Duodenal mucosa (tissue), 2 donors: ENCODE data around the gene GATA5.

Source experiments
- H3K27ac ChIP-seq: one replicate; pipeline ENCODE4 v1.7.0; 2013; ENCODE audit warnings: low read depth, low read length
- H3K27me3 ChIP-seq, 2 donors: one replicate each; pipeline ENCODE4 v1.7.0; 2013; ENCODE audit warnings: low read length in 2 of 2, control low read depth in 1 of 2; ENCODE audit not compliant: insufficient read depth in 2 of 2, control insufficient read depth in 1 of 2
- H3K36me3 ChIP-seq, 2 donors: one replicate each; pipeline ENCODE4 v1.7.0; 2013; ENCODE audit warnings: low read length in 2 of 2, control low read depth in 1 of 2; ENCODE audit not compliant: insufficient read depth in 2 of 2, control insufficient read depth in 1 of 2
- H3K4me1 ChIP-seq, 2 donors: one replicate each; pipeline ENCODE4 v1.7.0; 2013; ENCODE audit warnings: low read length in 2 of 2, control low read depth in 1 of 2; ENCODE audit not compliant: insufficient read depth in 2 of 2, control insufficient read depth in 1 of 2
- H3K4me3 ChIP-seq, 2 donors: one replicate each; pipeline ENCODE4 v1.7.0; 2013; ENCODE audit warnings: low read length in 2 of 2, low read depth in 1 of 2
- H3K9ac ChIP-seq, 2 donors: one replicate each; pipeline ENCODE4 v1.7.0; 2013; ENCODE audit warnings: low read length in 2 of 2, low read depth in 1 of 2
- H3K9me3 ChIP-seq, 2 donors: one replicate each; pipeline ENCODE4 v1.7.0; 2013; ENCODE audit warnings: low read length in 2 of 2, control low read depth in 1 of 2; ENCODE audit not compliant: control insufficient read depth in 1 of 2

GATA5 gene

GRCh38 chr20:62505337-62506045, 29.7 kb upstream of the GATA5 start:
- Histone ChIP-seq H3K4me1 (peaks cover 0 to under 1% of the 10 kb centered on the region in 2 donors), H3K4me3 (no peak overlapping the region), H3K36me3 (no peaks in the 10 kb centered on the region), H3K27me3 (no peaks in the 10 kb centered on the region), H3K9me3 (no peaks in the 10 kb centered on the region), H3K27ac (no peak overlapping the region), H3K9ac (no peak overlapping the region)

- peaks cover 0 to 4% of the 10 kb centered on the region in 2 donors for H3K4me1 ChIP-seq
- no peak overlapping the region for H3K4me3 ChIP-seq
- H3K9me3 ChIP-seq: no peaks in the 10 kb centered on the region
- H3K27ac ChIP-seq: no peak overlapping the region
- H3K27me3 ChIP-seq: no peaks in the 10 kb centered on the region
- H3K36me3 ChIP-seq: no peaks in the 10 kb centered on the region
- H3K9ac ChIP-seq: no peak overlapping the region
Observed at GRCh38 chr20:62504323-62504722, 28.5 kb upstream of the GATA5 start.

GRCh38 chr20:62503401-62504178, 27.8 kb upstream of the GATA5 start:
- H3K4me1 ChIP-seq: peaks cover 0 to 4% of the 10 kb centered on the region in 2 donors
- no peak overlapping the region for H3K4me3 ChIP-seq
- no peaks in the 10 kb centered on the region for H3K9me3 ChIP-seq
- no peak overlapping the region for H3K27ac ChIP-seq
- H3K36me3 ChIP-seq: no peaks in the 10 kb centered on the region
- no peak overlapping the region for H3K9ac ChIP-seq
- no peaks in the 10 kb centered on the region for H3K27me3 ChIP-seq

- Histone ChIP-seq H3K4me1 (peaks cover 0 to 4% of the 10 kb centered on the region in 2 donors), H3K9ac (no peak overlapping the region)
Observed at GRCh38 chr20:62502496-62503095, 26.8 kb upstream of the GATA5 start.

GRCh38 chr20:62501801-62502495, 26.2 kb upstream of the GATA5 start:
- no peaks in the 10 kb centered on the region for H3K9me3 ChIP-seq
- no peaks in the 10 kb centered on the region for H3K27me3 ChIP-seq
- H3K36me3 ChIP-seq: no peaks in the 10 kb centered on the region
- H3K4me3 ChIP-seq: no peak overlapping the region
- no peak overlapping the region for H3K27ac ChIP-seq
- H3K9ac ChIP-seq: no peak overlapping the region
- H3K4me1 ChIP-seq: peaks cover 0 to 5% of the 10 kb centered on the region in 2 donors

More at GRCh38 chr20:62502496-62503095, 26.8 kb upstream of the GATA5 start:
- H3K27me3 ChIP-seq: no peaks in the 10 kb centered on the region
- no peaks in the 10 kb centered on the region for H3K9me3 ChIP-seq
- H3K36me3 ChIP-seq: no peaks in the 10 kb centered on the region
- no peak overlapping the region for H3K27ac ChIP-seq
- no peak overlapping the region for H3K4me3 ChIP-seq

- Histone ChIP-seq H3K9me3 (no peaks in the 10 kb centered on the region), H3K4me3 (no peak overlapping the region), H3K36me3 (no peaks in the 10 kb centered on the region), H3K9ac (no peak overlapping the region), H3K27me3 (no peaks in the 10 kb centered on the region), H3K27ac (no peak overlapping the region), H3K4me1 (peaks cover 3 to 9% of the 10 kb centered on the region in 2 donors)
Observed at GRCh38 chr20:62500237-62500864, 24.6 kb upstream of the GATA5 start.

GRCh38 chr20:62499758-62500236, 24.0 kb upstream of the GATA5 start:
- H3K36me3 ChIP-seq: no peaks in the 10 kb centered on the region
- H3K27ac ChIP-seq: no peak overlapping the region
- peaks cover 3 to 9% of the 10 kb centered on the region in 2 donors for H3K4me1 ChIP-seq
- H3K27me3 ChIP-seq: no peaks in the 10 kb centered on the region
- H3K9me3 ChIP-seq: no peaks in the 10 kb centered on the region
- no peak overlapping the region for H3K4me3 ChIP-seq
- no peak overlapping the region for H3K9ac ChIP-seq

GRCh38 chr20:62498874-62499273, 23.1 kb upstream of the GATA5 start:
- no peak overlapping the region for H3K9ac ChIP-seq
- H3K9me3 ChIP-seq: no peaks in the 10 kb centered on the region
- no peak overlapping the region for H3K4me3 ChIP-seq
- no peaks in the 10 kb centered on the region for H3K27me3 ChIP-seq
- peaks cover 3 to 9% of the 10 kb centered on the region in 2 donors for H3K4me1 ChIP-seq
- H3K27ac ChIP-seq: no peak overlapping the region
- no peaks in the 10 kb centered on the region for H3K36me3 ChIP-seq

GRCh38 chr20:62496568-62497218, 20.9 kb upstream of the GATA5 start:
- H3K36me3 ChIP-seq: no peaks in the 10 kb centered on the region
- peaks cover 3 to 9% of the 10 kb centered on the region in 2 donors for H3K4me1 ChIP-seq
- H3K4me3 ChIP-seq: no peak overlapping the region
- H3K9me3 ChIP-seq: no peaks in the 10 kb centered on the region
- H3K27me3 ChIP-seq: no peaks in the 10 kb centered on the region
- H3K9ac ChIP-seq: no peak overlapping the region
- H3K27ac ChIP-seq: no peak overlapping the region
